Measurements from ENCODE around the gene SLC39A5.

SLC39A5 gene

DNA sequence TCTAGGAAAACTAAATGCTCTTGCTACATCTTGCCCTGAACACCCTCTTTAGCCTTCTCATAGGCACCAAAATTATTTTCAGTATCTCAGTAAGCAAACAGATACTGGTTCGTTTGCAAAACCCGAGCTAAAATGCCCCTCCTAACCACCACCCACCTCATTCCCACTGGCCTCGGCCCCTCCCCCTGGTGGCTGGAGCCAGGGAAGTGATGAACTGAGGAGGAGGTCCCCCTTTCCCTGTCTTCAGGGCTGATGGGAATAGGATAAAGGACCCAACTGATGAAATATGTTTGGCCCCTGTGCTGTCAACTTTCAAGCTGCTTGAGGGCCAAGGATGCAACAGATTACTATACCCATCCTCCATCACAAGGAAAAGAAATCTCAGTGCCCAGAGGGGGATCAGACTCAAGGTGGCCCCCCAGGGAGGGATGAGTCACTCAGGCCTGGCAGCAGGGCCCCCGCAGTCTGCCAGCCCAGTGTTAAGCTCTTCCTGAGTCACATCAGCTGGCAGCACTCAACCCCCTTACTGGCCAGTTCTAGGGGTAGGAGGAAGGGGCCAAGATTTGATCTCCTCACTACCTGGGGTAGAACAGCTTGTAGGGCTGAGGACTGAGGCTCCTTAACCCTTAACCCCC, 26.6 kb downstream of the SLC39A5 start:
- DNase-seq (ENCODE audit: low read depth) = peak; percentile 18
- TF ChIP-seq, protein P1, sequence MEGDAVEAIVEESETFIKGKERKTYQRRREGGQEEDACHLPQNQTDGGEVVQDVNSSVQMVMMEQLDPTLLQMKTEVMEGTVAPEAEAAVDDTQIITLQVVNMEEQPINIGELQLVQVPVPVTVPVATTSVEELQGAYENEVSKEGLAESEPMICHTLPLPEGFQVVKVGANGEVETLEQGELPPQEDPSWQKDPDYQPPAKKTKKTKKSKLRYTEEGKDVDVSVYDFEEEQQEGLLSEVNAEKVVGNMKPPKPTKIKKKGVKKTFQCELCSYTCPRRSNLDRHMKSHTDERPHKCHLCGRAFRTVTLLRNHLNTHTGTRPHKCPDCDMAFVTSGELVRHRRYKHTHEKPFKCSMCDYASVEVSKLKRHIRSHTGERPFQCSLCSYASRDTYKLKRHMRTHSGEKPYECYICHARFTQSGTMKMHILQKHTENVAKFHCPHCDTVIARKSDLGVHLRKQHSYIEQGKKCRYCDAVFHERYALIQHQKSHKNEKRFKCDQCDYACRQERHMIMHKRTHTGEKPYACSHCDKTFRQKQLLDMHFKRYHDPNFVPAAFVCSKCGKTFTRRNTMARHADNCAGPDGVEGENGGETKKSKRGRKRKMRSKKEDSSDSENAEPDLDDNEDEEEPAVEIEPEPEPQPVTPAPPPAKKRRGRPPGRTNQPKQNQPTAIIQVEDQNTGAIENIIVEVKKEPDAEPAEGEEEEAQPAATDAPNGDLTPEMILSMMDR (conservative IDR thresholded peaks at IDR 0.05; ENCODE audit: low read depth, low read length) = peak; percentile 35
- H3K4me3 ChIP-seq (ENCODE audit: low read depth, low read length) = no peak overlapping the region

DNA sequence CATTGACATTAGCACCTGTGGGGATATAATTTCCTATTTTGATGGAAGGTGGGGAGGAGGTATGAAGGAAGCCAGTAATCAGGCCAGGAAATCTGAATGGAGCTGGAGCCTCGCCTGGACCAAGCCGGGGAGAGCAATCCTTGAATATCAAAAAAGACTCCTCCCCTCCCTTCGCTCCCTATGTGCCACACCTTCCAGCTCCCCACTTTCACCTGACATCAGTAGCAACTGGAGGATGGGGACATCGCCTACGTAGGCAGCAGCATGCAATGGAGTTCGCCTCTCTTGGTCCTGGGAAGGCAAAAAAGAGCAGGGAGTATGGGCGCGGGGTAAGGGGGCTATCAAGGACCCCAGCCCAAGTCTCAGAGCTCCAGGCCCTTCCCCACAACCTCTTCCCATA, 27.2 kb downstream of the SLC39A5 start:
- TF ChIP-seq, protein P1 (conservative IDR thresholded peaks at IDR 0.05; ENCODE audit: low read depth, low read length) = no peak
- DNase-seq (ENCODE audit: low read depth) = no peak
- peak overlapping the region; percentile 84 for H3K4me3 ChIP-seq (ENCODE audit: low read depth, low read length)

DNA sequence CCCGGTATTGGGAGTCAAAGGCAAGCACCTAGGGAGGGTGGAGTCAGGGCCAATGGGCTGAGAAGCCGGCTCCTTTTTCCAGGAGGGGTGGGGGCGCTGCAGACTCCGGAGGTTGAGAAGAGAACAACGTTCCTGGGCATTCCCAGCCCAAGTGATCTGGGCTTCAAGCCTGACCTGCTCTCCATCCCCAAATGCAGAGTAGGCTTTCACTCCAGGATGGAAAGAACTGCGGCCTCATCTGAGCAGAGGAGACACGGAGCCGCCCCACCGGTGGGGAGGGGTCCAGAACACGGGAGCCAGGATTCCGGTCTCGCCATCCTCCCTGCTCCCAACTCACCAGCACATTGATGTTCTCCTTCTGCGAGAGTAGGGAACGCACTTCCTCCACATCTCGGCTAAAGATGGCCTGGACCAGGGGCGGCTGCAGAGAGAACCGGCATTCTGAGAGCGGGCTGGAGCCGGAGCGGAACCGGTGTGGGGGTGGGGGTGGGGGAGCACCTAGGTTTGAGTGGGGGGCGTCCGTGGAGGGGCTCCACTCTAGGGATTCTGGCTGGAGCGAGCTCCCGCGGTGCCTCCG, 27.7 kb downstream of the SLC39A5 start:
- peak; percentile 36 for DNase-seq (ENCODE audit: low read depth)
- peak overlapping the region; percentile 84 for H3K4me3 ChIP-seq (ENCODE audit: low read depth, low read length)
- TF ChIP-seq, protein P1 (conservative IDR thresholded peaks at IDR 0.05; ENCODE audit: low read depth, low read length) = no peak

DNA sequence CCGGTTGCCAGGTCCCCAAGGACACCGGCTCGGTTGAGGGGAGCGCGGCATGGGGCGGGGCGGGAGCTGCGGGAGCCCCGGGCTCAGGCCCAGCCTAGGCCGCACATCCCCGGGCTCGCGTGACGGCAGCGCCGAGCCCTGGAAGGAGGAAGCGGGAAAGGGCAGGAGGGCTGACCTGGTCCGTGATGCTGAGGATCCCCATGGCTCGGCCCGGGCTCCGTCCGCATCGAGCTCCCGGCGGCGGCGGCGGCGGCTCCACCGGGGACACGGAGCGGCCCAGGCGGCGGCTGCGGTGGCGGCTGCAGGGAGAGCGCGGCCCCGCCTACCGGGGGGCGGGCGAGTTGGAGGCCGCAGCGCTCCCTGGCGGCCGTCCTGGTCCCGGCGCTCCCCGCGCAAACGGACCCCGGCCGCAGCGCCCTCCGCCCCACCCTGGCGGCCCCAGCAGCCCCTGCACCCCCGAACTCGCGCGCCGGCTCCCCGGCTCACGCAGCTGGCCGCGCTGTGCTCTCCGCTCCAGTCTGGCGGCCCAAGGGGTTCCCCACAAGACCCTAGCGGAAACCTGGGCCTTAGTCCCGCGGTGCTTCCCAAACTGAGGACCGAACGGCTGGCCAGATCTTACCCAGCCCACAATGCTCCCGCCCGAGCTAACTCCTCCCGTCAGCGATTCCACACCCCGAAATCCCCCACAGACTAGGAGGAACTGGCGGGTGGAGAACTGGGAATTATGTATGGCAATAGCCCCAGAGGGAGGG, 28.4 kb downstream of the SLC39A5 start, which contains the start of gene ANKRD52:
TSS of gene ANKRD52 (minus strand) at position 317 of the 752 bp plus-strand sequence. CDS start at position 202, 115 bp downstream.
- peak; percentile 67 for DNase-seq (ENCODE audit: low read depth)
- TF ChIP-seq, protein P1 (conservative IDR thresholded peaks at IDR 0.05; ENCODE audit: low read depth, low read length) = peak; percentile 44
- peak within 1 kb of the TSS; percentile 84 for H3K4me3 ChIP-seq (ENCODE audit: low read depth, low read length)

DNA sequence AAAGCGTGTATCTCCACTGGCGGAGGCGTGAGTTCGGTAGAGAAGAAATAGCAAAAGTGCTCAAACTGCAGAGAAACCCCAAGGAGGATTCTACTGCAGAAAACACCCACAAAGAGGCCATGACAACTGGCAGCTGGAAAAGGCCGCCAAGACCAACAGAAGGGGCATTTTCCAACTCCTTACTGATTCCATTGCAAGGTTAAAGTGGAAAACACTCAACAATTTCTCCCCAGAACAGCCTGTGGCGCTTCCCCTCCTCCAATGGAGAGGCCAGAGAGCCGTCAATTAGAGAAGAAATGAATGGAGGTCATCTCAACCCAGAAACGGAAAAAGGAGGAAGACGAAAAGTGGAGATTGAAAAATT, 29.0 kb downstream of the SLC39A5 start:
- no peak for DNase-seq (ENCODE audit: low read depth)
- H3K4me3 ChIP-seq (ENCODE audit: low read depth, low read length) = peak overlapping the region; percentile 84
- TF ChIP-seq, protein P1 (conservative IDR thresholded peaks at IDR 0.05; ENCODE audit: low read depth, low read length) = no peak

DNA sequence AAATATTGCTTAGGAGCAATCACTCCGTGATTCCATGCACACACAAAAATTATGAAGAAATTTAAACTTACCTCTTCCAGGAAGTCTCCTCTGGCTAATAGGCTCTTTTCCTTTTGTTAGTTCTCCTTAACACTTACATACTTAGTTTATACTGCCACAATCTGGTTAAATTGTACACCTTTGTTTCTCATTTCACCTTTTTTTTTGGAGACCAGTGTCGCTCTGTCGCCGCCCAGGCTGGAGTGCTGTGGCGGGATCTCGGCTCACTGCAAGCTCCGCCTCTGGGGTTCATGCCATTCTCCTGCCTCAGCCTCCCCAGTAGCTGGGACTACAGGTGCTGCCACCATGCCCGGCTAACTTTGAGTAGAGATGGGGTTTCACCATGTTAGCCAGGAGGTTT, 30.5 kb downstream of the SLC39A5 start:
- TF ChIP-seq, protein P1 (conservative IDR thresholded peaks at IDR 0.05; ENCODE audit: low read depth, low read length) = no peak
- no peak for DNase-seq (ENCODE audit: low read depth)

More for the DNA sequence above, 30.5 kb downstream of the SLC39A5 start:
- no peak overlapping the region for H3K4me3 ChIP-seq (ENCODE audit: low read depth, low read length)

All from choroid plexus epithelial cell (primary cell).